GM21529 (cell line): ENCODE results near the gene PRKG1.

Experiments used
- ATAC-seq: cut with Tn5 transposase; IDR thresholded peaks from one replicate; pipeline ENCODE4 v1.9.1; 2021; ENCODE audit not compliant: unreplicated experiment

The PRKG1 gene

GRCh38 chr10:51075873-51076229 lies 1.6 kb downstream of the PRKG1 start:
- ATAC-seq, result no peak

GRCh38 chr10:51076299-51076841 lies 2.1 kb downstream of the PRKG1 start:
- no peak for ATAC-seq

- ATAC-seq, result no peak
Observed at GRCh38 chr10:51077074-51077473, 2.8 kb downstream of the PRKG1 start.

- no peak for ATAC-seq
Observed at GRCh38 chr10:51077507-51077906, 3.2 kb downstream of the PRKG1 start.

- no peak for ATAC-seq
Observed at GRCh38 chr10:51079331-51079730, 5.0 kb downstream of the PRKG1 start.

- ATAC-seq, result no peak
Observed at GRCh38 chr10:51079766-51080165, 5.5 kb downstream of the PRKG1 start.

- no peak for ATAC-seq
Observed at GRCh38 chr10:51080311-51081006, 6.2 kb downstream of the PRKG1 start.

GRCh38 chr10:51082857-51083256 lies 8.6 kb downstream of the PRKG1 start:
- no peak for ATAC-seq

GRCh38 chr10:51083356-51083853 lies 9.1 kb downstream of the PRKG1 start:
- no peak for ATAC-seq

- no peak for ATAC-seq
Observed at GRCh38 chr10:51085204-51085603, 10.9 kb downstream of the PRKG1 start.

- ATAC-seq, result no peak
Observed at GRCh38 chr10:51086710-51087109, 12.4 kb downstream of the PRKG1 start.

GRCh38 chr10:51087114-51087513 lies 12.8 kb downstream of the PRKG1 start:
- no peak for ATAC-seq

- no peak for ATAC-seq
Observed at GRCh38 chr10:51090190-51090589, 15.9 kb downstream of the PRKG1 start.

GRCh38 chr10:51092402-51092801 lies 18.1 kb downstream of the PRKG1 start:
- ATAC-seq, result no peak

GRCh38 chr10:51095444-51095843 lies 21.2 kb downstream of the PRKG1 start:
- no peak for ATAC-seq

GRCh38 chr10:51097546-51097945 lies 23.3 kb downstream of the PRKG1 start:
- no peak for ATAC-seq

- ATAC-seq, result no peak
Observed at GRCh38 chr10:51100221-51100620, 25.9 kb downstream of the PRKG1 start.

GRCh38 chr10:51103554-51104217 lies 29.4 kb downstream of the PRKG1 start:
- ATAC-seq, result no peak

- ATAC-seq, result no peak
Observed at GRCh38 chr10:51106311-51106945, 32.1 kb downstream of the PRKG1 start.

- no peak for ATAC-seq
Observed at GRCh38 chr10:51108406-51108805, 34.1 kb downstream of the PRKG1 start.

- ATAC-seq, result no peak
Observed at GRCh38 chr10:51109801-51110533, 35.7 kb downstream of the PRKG1 start.
